IMR-90 (cell line): Measurements from ENCODE around the gene TSEN15. TPM values are rescaled to one million over a fixed set of nuclear protein-coding genes. Genes with fewer than 3 reads are reported as not detected.

Experiments used
- polyA plus RNA-seq, 3 experiments: library from polyadenylated mRNA; depleted of rRNA; stranded (reverse); fragments of >200 nt; gene quantifications; 2 replicates each; pipeline ENCODE4 v1.2.3, GENCODE V29; 2012; ENCODE audit warnings: low replicate concordance in 1 of 3
- total RNA-seq: library from RNA; depleted of rRNA; stranded (reverse); fragments of >200 nt; gene quantifications from 2 replicates; pipeline ENCODE4 v1.2.3, GENCODE V29; 2012; rRNA removed

TSEN15 gene
- total and polyA plus RNA-seq, 2 of the 4 experiments (the other 2 are of a cell fraction): 32.4 to 45.0 TPM

Other genes with a start within 250 kb of the TSEN15 start
- gene RGL1, start 246.6 kb upstream of the TSEN15 start, total RNA-seq: 7.5 TPM in 2 replicates
- gene RGL1, start 246.6 kb upstream of the TSEN15 start, polyA plus RNA-seq (2012; rRNA removed): 4.4 and 4.7 TPM in 2 replicates
- 2.3 and 3.3 TPM in 2 replicates for gene COLGALT2, start 14.0 kb upstream of the TSEN15 start, total RNA-seq
- 4.1 and 4.2 TPM in 2 replicates for gene COLGALT2, start 14.0 kb upstream of the TSEN15 start, polyA plus RNA-seq (2012; rRNA removed)